Measurements from ENCODE around the gene ASB18. TPM values are rescaled to one million over a fixed set of nuclear protein-coding genes. Genes with fewer than 3 reads are reported as not detected.

The ASB18 gene
- total RNA-seq, 1 experiment from 2014 or later: not detected

- TF ChIP-seq POLR2AphosphoS5 (IDR thresholded peaks at IDR 0.05; ENCODE audit: low read depth, low read length) (no peak), CTCF (IDR thresholded peaks at IDR 0.05) (no peak), TCF7L2 (IDR thresholded peaks at IDR 0.05; ENCODE audit: low read depth, low read length) (no peak), REST (IDR thresholded peaks at IDR 0.05; ENCODE audit: insufficient read depth in 1 of 2, low read depth in 2 of 2, low read length in 1 of 2) (no peak), SIN3A (IDR thresholded peaks at IDR 0.05; ENCODE audit: borderline replicate concordance, insufficient read depth, low read depth, low read length) (no peak)
- no peak for ATAC-seq
- Histone ChIP-seq H3K27ac (ENCODE audit: low read length) (no peak overlapping the region), H3K27me3 (ENCODE audit: control insufficient read depth, insufficient read depth, low read length) (no peaks in the 10 kb centered on the region), H3K9me3 (ENCODE audit: control insufficient read depth, insufficient read depth, low read depth, low read length) (no peaks in the 10 kb centered on the region), H3K4me3 (ENCODE audit: low read depth in 2 of 2, low read length in 2 of 2) (no peak overlapping the region), H3K36me3 (ENCODE audit: control insufficient read depth, insufficient read depth, low read length) (no peaks in the 10 kb centered on the region), H3K4me1 (ENCODE audit: control insufficient read depth, insufficient read depth, low read length) (no peaks in the 10 kb centered on the region)
- DNase-seq (ENCODE audit: low read depth, low spot score): no peak
- POLR2A ChIA-PET: no interaction called here
- CTCF ChIA-PET: no interaction called here
- in situ Hi-C loops (cut with HindIII; ENCODE audit: low pct_unique_long_range_greater_than_20kb, low sequenced_read_pairs): no loop called here
- intact Hi-C loops (cut with micrococcal nuclease; ENCODE audit: unreplicated experiment): no loop called here
- no TSS peak for BruUV-seq (replicated peaks)
Measured at GRCh38 chr2:236287656-236288055, 23.4 kb upstream of the ASB18 start.

- no TSS peak for BruUV-seq (replicated peaks)
- H3K27me3 ChIP-seq (ENCODE audit: control insufficient read depth, insufficient read depth, low read length): no peaks in the 10 kb centered on the region
- POLR2A ChIA-PET: no interaction called here
Measured at GRCh38 chr2:236286873-236287545, 22.8 kb upstream of the ASB18 start.

More at GRCh38 chr2:236286873-236287545, 22.8 kb upstream of the ASB18 start:
- Histone ChIP-seq H3K4me3 (ENCODE audit: low read depth in 2 of 2, low read length in 2 of 2) (no peak overlapping the region), H3K36me3 (ENCODE audit: control insufficient read depth, insufficient read depth, low read length) (no peaks in the 10 kb centered on the region), H3K4me1 (ENCODE audit: control insufficient read depth, insufficient read depth, low read length) (no peaks in the 10 kb centered on the region), H3K27ac (ENCODE audit: low read length) (no peak overlapping the region), H3K9me3 (ENCODE audit: control insufficient read depth, insufficient read depth, low read depth, low read length) (no peaks in the 10 kb centered on the region)
- no peak for ATAC-seq
- DNase-seq (ENCODE audit: low read depth, low spot score): no peak
- TF ChIP-seq POLR2AphosphoS5 (IDR thresholded peaks at IDR 0.05; ENCODE audit: low read depth, low read length) (no peak), CTCF (IDR thresholded peaks at IDR 0.05) (no peak), TCF7L2 (IDR thresholded peaks at IDR 0.05; ENCODE audit: low read depth, low read length) (no peak), SIN3A (IDR thresholded peaks at IDR 0.05; ENCODE audit: borderline replicate concordance, insufficient read depth, low read depth, low read length) (no peak), REST (IDR thresholded peaks at IDR 0.05; ENCODE audit: insufficient read depth in 1 of 2, low read depth in 2 of 2, low read length in 1 of 2) (no peak)
- intact Hi-C loops (cut with micrococcal nuclease; ENCODE audit: unreplicated experiment) (no loop called here), in situ Hi-C loops (cut with HindIII; ENCODE audit: low pct_unique_long_range_greater_than_20kb, low sequenced_read_pairs) (no loop called here)
- CTCF ChIA-PET: no interaction called here

All from Panc1 (cell line).